ENCODE results near the gene TCEAL7.
A peak's percentile ranks its signal among the peaks of the same experiment; 100 is the strongest.
"Not testable (repeated sequence)": the region's sequence is repeated elsewhere in the genome, so short reads cannot be mapped to it uniquely, and the experiment has no call there.

Gene TCEAL7, protein sequence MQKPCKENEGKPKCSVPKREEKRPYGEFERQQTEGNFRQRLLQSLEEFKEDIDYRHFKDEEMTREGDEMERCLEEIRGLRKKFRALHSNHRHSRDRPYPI

GRCh38 chrX:103329991-103330390 lies at the start of gene TCEAL7:
Gene TCEAL7 (plus strand): TSS chrX:103330239. CDS start chrX:103331404, 1,165 bp downstream.
- DNase-seq: peak in 53 of 58 donors; percentile 1 to 84 (median 51)

DNA sequence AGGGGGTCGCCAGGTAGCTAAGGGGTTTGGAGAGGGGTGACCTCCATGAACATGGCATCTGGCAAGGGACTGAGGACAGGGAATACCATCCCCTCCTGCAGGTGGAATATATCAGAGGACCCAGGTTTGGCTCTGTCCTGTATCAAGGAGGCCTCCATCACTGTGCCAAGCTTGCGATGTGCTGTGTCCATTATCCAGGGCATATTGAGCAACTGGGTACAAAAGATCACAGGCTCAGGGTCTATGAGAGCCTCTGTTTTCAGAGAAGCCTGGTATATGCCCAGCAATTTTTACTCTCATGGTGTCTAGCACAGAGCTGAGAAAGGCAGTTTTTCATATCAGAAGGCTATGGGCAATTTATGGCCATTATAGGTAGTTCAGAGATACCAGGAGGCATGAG lies 36.9 kb upstream of the TCEAL7 start:
- no peak for DNase-seq

DNA sequence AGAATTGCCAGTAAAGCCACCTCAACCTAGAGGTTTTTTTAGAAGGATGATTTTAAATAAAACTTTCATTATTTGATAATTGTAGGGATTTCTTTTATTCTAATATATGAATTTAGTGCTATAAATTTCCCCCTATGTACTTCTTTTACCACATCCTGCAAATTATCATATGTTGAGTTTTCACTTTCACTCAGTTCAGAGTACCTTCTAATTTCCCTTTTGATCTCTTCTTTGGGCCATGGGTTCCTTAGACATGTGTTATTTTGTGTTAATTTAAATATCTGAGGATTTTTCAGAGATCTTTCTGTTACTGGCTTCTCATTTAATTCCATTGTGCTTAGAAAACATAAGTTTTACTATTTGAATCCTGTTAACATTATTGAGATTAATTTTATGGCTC lies 25.3 kb upstream of the TCEAL7 start:
- no peak for DNase-seq

- not testable (repeated sequence) for DNase-seq
Measured at GRCh38 chrX:103305666-103306065, 24.4 kb upstream of the TCEAL7 start.

- DNase-seq: peak in 8 of 58 donors; percentile 0 to 5 (median 2)
Measured at GRCh38 chrX:103309860-103310554, 20.0 kb upstream of the TCEAL7 start.

- peak; percentile 2 to 85 (median 67) for DNase-seq
Measured at GRCh38 chrX:103310555-103311398, 19.3 kb upstream of the TCEAL7 start, which contains the start of gene BEX2. Gene BEX2 (minus strand): TSS chrX:103310990. CDS start chrX:103309976, 1,014 bp downstream.

DNA sequence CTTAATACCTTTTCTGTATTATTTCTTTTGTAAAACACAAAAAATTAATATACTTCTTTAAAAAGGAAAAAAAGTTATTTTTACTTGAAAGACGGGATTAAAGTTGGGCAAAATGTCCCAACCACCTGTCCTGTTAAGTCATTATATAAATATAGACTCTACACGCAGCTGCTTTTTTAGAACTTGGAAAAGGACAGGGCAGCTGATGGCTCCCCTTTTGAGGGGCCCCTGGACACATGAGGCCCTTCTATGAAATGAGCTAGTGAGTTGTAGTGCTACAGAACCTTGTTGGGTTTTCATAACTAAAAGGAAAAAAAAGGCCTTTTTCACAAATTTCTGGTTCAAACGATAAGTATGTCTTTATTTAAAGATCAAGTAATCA lies 18.6 kb upstream of the TCEAL7 start:
- no peak for DNase-seq

GRCh38 chrX:103330681-103331288 lies 746 bp downstream of the TCEAL7 start:
- DNase-seq: peak in 13 of 58 donors; percentile 3 to 45 (median 8)

- peak in 17 of 58 donors; percentile 0 to 44 (median 9) for DNase-seq
Measured at GRCh38 chrX:103338663-103339062, 8.6 kb downstream of the TCEAL7 start.

DNA sequence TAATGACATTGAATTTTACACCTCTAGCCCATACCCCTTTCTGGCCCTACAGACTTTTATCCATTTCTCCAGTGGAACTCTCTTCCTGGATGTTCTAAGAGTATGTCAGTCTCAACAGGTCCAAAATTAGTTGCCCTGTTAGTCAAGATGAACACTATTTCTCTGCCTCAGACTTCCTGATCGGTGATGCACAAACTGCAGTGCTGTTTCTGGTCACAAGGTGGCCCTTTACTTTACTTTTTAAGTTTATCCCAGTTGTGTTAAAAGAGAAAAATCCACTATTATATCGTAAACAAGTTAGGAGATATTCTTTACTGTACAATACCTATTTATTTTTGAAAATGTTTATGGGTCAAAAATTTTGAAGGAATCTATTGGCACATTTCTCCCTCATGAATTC lies 13.1 kb downstream of the TCEAL7 start:
- DNase-seq: peak in 16 of 58 donors; percentile 0 to 44 (median 4)

GRCh38 chrX:103344606-103345005 lies 14.6 kb downstream of the TCEAL7 start:
- DNase-seq: no peak

- no peak for DNase-seq
Measured at GRCh38 chrX:103347682-103348397, 17.8 kb downstream of the TCEAL7 start.

- DNase-seq: peak in 55 of 58 donors; percentile 0 to 63 (median 31)
Measured at GRCh38 chrX:103356130-103356798, 26.2 kb downstream of the TCEAL7 start, which contains the start of gene TCEAL9. Gene TCEAL9 (plus strand): TSS chrX:103356506. CDS start chrX:103357685, 1,179 bp downstream.

- peak in 26 of 58 donors; percentile 0 to 19 (median 5) for DNase-seq
Measured at GRCh38 chrX:103356858-103357257, 26.8 kb downstream of the TCEAL7 start.

GRCh38 chrX:103357871-103358270 lies 27.8 kb downstream of the TCEAL7 start:
- no peak for DNase-seq

GRCh38 chrX:103359605-103360004 lies 29.6 kb downstream of the TCEAL7 start:
- DNase-seq: not testable (repeated sequence)

DNA sequence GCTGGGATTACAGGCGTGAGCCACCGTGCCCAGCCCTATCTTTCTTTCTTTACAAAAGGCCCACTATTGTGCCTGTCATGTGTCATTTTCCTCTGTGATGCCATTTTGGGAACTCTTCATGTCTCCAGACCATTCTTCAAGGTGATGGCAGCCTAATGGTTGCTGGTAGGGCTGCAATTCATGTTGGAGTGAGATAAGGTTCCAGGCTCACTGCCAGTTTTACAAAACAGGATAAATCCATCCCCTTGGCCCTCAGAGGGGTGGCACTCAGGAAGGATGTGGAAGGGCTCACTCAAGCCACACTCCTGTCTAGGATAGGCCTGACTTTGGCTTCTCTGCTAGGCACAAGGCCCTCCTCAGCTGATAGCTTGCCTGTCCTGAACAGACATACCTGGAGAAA lies 30.1 kb downstream of the TCEAL7 start:
- DNase-seq: no peak

GRCh38 chrX:103360916-103361315 lies 30.9 kb downstream of the TCEAL7 start:
- DNase-seq: no peak

DNA sequence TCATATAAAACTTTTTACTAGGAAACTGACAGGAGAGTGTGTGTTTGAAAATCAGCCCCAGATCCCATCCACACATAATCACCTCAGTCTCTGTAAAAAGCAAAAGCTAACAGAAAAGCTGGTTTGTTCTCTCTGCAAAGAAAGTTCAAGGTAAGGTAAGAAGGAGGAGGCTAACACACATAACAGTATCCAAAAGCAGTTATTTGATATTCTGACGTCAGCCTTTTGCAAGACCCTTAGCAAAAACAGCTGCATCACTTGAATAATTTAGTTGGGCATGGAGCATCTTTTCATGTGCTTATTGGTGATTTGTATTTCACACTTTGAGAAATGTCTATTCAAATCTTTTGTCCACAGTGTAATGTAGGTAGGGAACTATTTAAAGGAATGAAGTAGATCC lies 31.8 kb downstream of the TCEAL7 start:
- no peak for DNase-seq

GRCh38 chrX:103362474-103362873 lies 32.4 kb downstream of the TCEAL7 start:
- no peak for DNase-seq
